ENCODE data around the gene GMCL1. TPM values are rescaled to one million over a fixed set of nuclear protein-coding genes. Genes with fewer than 3 reads are reported as not detected.
"Not testable (repeated sequence)": the region's sequence is repeated elsewhere in the genome, so short reads cannot be mapped to it uniquely, and the experiment has no call there.

GMCL1 gene
- total RNA-seq, 1 experiment from 2014 or later = 25.8 TPM

- no peak for DNase-seq (ENCODE audit: low spot score)
These were observed 23.6 kb upstream of the GMCL1 start for GRCh38 chr2:69805887-69806286.

DNA sequence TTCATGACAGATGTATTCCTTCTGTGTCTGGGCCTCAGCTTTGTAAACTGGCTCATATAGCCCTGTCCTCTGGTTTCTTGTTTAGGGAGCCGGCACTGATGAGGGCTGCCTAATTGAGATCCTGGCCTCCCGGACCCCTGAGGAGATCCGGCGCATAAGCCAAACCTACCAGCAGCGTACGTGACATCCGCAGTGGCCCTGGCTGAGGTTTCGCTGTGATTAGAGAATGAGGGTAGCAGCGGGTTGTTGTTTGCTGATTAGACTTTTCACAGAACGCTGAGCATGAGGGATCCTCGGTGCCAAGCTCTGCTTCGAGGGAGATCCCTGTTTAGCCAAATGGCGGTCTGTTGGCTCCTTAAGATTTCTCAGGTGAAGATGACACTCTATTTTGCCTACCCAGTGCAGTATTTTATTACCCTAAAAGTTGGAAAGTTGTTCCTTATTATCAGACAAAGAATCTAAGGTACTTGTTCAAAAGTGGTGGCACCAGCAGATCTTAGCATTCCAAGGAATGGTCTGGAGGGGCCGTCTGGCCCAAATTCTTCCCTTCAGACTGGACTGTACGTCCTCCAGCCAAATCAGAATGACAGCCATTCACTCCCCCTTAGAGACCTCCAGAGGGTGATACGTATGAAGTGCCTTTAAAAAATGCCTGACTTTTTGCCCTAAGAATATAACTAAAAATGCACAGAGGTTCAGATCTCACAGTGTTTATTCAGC is 21.5 kb upstream of the GMCL1 start:
- no peak for DNase-seq (ENCODE audit: low spot score)

- DNase-seq (ENCODE audit: low spot score) = no peak
These were observed 18.9 kb upstream of the GMCL1 start for GRCh38 chr2:69810550-69810949.

DNA sequence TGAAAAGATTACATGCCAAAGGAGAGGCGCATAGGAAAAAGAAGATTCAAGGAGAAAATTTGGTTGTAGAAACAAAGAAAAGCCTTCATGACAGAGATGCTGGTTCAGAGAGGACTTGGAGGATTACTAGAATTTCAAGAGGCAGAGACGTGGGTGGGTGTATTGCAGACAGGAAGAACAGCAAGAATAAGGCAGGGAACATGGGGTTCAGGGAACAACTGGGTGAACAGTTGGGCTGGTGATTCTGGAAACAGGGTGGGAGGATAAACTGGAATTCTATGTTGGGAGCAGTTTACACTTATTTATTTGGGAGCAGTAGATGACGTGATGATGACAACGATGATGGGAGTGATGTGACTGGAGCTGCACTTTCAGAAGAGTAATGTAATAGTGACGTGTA is 18.4 kb upstream of the GMCL1 start:
- DNase-seq (ENCODE audit: low spot score) = no peak

GRCh38 chr2:69811591-69811990 is 17.9 kb upstream of the GMCL1 start:
- no peak for DNase-seq (ENCODE audit: low spot score)

GRCh38 chr2:69815717-69816116 is 13.7 kb upstream of the GMCL1 start:
- no peak for DNase-seq (ENCODE audit: low spot score)

DNA sequence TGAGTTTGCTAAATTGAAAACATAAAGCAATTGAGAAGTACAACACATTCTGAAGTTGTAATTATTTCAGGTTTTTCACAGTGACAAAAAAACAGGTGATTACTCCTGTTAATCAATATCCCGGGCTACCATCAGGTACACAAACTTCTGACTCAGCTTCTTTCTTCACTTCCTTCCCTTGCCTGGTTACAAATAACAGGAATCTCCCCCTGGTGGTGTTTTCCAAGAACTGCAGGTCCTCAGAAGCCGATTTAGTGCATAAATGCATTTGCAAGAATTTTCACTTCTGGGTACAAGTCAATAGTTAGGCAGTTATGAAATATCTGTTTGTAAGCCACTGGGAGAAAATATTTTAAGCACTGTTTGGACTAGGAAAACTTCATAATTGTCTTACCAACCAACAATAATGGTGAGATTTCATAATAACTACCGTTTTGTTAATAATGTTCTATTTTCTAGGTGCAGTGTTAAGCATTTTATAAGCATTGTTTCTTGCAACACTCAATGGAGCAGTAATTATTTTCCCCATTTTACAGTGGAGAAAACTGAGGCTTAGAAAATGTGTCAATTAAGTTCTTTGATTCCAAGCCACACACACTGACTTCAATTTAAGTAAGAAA is 12.4 kb upstream of the GMCL1 start:
- DNase-seq (ENCODE audit: low spot score) = peak; percentile 91

DNA sequence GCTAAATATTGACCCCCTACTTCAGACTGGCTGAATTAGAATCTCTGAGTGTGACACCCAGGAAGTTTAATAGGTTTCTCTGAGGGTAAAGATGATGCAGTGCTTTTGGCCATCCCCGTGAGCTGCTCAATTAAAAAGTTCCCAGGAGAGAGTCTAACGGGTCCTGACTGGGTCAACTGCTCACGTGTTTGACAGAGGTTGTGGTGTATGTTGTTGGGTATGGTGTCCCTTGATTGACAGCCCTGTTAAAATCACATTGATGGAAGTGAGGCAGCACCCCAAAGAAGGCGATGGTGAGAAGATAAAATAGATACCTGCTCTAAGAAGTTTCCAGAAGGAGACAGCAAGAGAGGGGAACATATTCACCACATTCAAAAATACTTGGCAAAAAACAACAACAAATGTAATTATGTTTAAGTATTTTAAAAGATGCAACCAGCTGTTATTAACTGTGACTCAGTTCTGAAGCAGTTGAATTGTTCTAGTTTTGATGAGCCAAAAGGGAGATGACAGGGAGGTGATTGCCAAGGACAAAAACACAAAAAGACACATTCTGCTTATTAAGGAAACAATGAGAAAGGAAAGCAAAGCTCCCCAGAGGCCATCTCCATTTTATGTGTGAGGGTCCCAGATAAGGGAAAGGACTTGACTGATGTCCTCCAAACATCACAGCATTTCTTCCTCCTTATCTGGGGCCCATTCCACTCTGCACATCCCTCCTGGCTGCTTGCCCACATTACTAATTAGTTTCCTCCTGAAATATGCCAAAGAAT is 11.5 kb upstream of the GMCL1 start:
- no peak for DNase-seq (ENCODE audit: low spot score)

- peak; percentile 17 for DNase-seq (ENCODE audit: low spot score)
These were observed 1.5 kb upstream of the GMCL1 start for GRCh38 chr2:69827796-69828540.

DNA sequence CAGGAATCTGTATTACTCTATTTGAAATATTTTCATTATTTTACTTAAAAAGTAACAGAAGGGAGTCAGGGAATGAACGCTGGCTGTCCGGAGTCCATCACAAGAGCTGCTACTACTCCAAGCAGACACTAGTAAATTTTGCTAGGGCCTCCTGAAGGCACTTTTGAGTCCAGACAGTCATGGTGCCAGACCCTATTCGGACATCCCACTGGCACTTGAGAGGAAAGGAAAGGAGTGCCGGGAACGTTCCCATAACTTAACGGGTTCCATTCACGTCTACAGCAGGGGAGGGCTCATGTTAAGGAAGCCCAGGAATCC is 563 bp upstream of the GMCL1 start:
- no peak for DNase-seq (ENCODE audit: low spot score)

GRCh38 chr2:69830045-69830905 is 815 bp downstream of the GMCL1 start:
- peak; percentile 75 for DNase-seq (ENCODE audit: low spot score)

DNA sequence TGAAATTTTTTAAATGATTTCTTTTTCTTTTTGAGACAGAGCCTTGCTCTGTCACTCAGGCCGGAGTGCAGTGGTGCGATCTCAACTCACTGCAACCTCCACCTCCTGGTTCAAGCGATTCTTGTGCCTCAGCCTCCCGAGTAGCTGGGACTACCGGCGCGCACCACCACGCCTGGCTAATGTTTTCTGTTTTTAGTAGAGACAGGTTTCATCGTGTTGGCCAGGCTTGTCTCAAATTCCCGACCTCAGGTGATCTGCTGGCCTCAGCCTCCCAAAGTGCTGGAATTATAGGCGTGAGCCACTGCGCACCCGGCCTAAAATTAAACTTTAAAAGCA is 1.4 kb downstream of the GMCL1 start:
- not testable (repeated sequence) for DNase-seq (ENCODE audit: low spot score)

GRCh38 chr2:69831354-69831905 is 2.0 kb downstream of the GMCL1 start:
- DNase-seq (ENCODE audit: low spot score) = no peak

DNA sequence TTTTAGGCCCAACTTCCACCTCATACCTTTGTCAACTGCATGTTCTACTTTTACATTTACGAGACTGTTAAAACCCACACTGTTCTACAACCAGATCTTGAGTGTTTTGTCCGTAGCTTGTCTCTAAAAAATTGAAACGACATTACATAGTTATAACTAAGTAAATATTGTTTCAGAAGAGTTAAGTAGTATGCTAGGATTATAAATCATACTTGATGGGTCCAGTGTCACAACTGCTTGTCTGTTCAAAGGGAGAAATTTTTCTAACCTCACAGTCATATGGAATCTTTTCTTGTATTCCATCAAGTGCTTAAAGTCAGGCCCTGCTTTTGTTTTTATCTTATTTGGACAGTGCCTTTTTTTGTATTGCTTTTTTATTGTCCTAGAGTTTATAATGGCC is 4.3 kb downstream of the GMCL1 start:
- no peak for DNase-seq (ENCODE audit: low spot score)

DNA sequence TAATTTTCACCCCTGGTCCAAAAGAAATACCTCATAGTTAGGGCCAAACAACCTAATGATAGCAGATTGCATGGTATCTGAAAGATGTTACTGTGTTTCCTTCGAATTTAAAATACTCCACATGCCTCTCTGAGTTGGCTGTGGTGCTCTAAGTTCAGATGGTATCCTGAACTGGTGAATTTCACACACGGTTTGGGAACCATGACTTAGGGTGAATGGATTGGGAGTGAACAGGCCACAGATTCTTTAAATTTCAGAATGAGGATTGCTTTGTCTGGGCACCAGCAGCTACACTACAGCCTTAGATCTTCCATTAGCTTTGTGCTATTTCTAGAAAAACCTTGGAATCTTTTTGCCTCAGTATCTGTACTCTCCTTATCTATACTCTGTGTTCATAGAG is 6.2 kb downstream of the GMCL1 start:
- DNase-seq (ENCODE audit: low spot score) = no peak

DNA sequence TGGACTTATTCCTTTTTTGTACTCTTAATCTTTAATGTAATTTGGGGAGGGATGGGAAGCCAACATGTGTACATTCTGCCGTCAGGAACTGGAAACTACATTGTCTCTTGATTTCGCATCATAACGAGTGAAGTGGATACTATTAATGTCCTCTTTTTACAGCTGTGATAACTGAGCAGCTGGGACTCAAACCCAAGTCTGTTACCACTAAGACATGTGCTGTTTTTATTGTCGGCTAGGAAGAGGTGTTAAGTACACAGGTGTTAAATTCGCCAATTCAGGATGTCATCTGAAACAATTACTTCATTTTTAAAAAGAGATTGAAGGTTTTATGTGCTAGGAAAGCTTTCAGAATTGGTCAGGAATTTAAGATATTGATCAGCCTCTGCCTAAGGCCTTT is 6.9 kb downstream of the GMCL1 start:
- DNase-seq (ENCODE audit: low spot score) = no peak

DNA sequence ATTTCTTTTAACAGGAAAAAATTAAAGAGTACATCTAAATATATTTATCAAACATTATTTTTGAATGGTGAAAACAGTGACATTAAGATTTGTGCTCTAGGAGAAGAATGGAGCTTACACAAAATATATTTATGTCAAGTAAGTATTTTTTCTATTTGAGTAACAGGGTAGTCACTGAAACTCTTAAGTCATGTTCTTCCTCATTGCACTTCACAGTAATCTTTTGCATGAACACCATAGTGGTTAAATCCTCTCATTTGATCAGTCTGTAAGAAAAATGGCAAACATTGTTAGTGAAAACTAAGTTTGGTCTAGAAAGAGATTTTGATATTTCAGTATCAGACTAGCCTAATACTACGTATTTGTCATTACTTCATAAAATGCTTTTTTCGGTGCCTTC is 8.1 kb downstream of the GMCL1 start:
- DNase-seq (ENCODE audit: low spot score) = no peak

- DNase-seq (ENCODE audit: low spot score) = no peak
These were observed 14.5 kb downstream of the GMCL1 start for GRCh38 chr2:69843993-69844392.

- DNase-seq (ENCODE audit: low spot score) = no peak
These were observed 15.1 kb downstream of the GMCL1 start for GRCh38 chr2:69844560-69844959.

- DNase-seq (ENCODE audit: low spot score) = no peak
These were observed 17.0 kb downstream of the GMCL1 start for GRCh38 chr2:69846182-69847067.

Measured in HT-29 (cell line).